ENCODE results near the gene CCR4.
A peak's percentile ranks its signal among the peaks of the same experiment; 100 is the strongest.

The CCR4 gene

GRCh38 chr3:32959371-32959770 is 7.9 kb downstream of the CCR4 start:
- TF ChIP-seq REST (tag by site-specific recombination; IDR thresholded peaks at IDR 0.05) (peak; percentile 71), ZBTB8A (tag by site-specific recombination; IDR thresholded peaks at IDR 0.05) (no peak)
- no peak overlapping the region for H3K4me3 ChIP-seq (ENCODE audit: low read depth, low read length)
- H3K27ac ChIP-seq (ENCODE audit: extremely low read depth, low read depth, low read length), result no peak overlapping the region
- no peaks in the 10 kb centered on the region for H3K36me3 ChIP-seq (ENCODE audit: control insufficient read depth in 2 of 2, insufficient read depth in 1 of 2, low read length in 2 of 2)
- H3K9me3 ChIP-seq (ENCODE audit: control insufficient read depth, insufficient read depth, low read depth, low read length), result no peaks in the 10 kb centered on the region
- no peaks in the 10 kb centered on the region for H3K4me1 ChIP-seq (ENCODE audit: control insufficient read depth, insufficient read depth, low read length)
- ChIA-PET POLR2A (no interaction called here), CTCF (interaction anchor here (0.5 kb wide), 1 partner anchor 35 kb away, joined by 3 read pairs; no protein-coding TSS in a partner anchor)

GRCh38 chr3:32960404-32961170 is 9.1 kb downstream of the CCR4 start:
- Histone ChIP-seq H3K4me3 (ENCODE audit: low read depth, low read length) (no peak overlapping the region), H3K27ac (ENCODE audit: extremely low read depth, low read depth, low read length) (no peak overlapping the region), H3K36me3 (ENCODE audit: control insufficient read depth in 2 of 2, insufficient read depth in 1 of 2, low read length in 2 of 2) (no peaks in the 10 kb centered on the region), H3K4me1 (ENCODE audit: control insufficient read depth, insufficient read depth, low read length) (no peaks in the 10 kb centered on the region), H3K9me3 (ENCODE audit: control insufficient read depth, insufficient read depth, low read depth, low read length) (no peaks in the 10 kb centered on the region)
- POLR2A ChIA-PET, result no interaction called here
- no peak for TF ChIP-seq ZNF600 (tag by site-specific recombination; IDR thresholded peaks at IDR 0.05)
- no peak for TF ChIP-seq SCRT1 (tag by site-specific recombination; IDR thresholded peaks at IDR 0.05; ENCODE audit: borderline replicate concordance)
- no peak for TF ChIP-seq ZNF423 (tag by site-specific recombination; IDR thresholded peaks at IDR 0.05)
- no peak for TF ChIP-seq ZNF184 (tag by site-specific recombination; IDR thresholded peaks at IDR 0.05)
- no peak for TF ChIP-seq ZNF121 (tag by site-specific recombination; IDR thresholded peaks at IDR 0.05)
- TF ChIP-seq HOXA7 (CRISPR knock-in tag; IDR thresholded peaks at IDR 0.05; ENCODE audit: borderline replicate concordance), result no peak
- no peak for TF ChIP-seq ZNF596 (tag by site-specific recombination; IDR thresholded peaks at IDR 0.05)
- no peak for TF ChIP-seq ZNF133 (tag by site-specific recombination; IDR thresholded peaks at IDR 0.05)
- no peak for TF ChIP-seq ZNF585B (tag by site-specific recombination; IDR thresholded peaks at IDR 0.05)
- no peak for TF ChIP-seq ZNF416 (tag by site-specific recombination; IDR thresholded peaks at IDR 0.05)
- TF ChIP-seq ZBTB7A (tag by site-specific recombination; IDR thresholded peaks at IDR 0.05; ENCODE audit: low read depth), result no peak
- TF ChIP-seq, protein P1, sequence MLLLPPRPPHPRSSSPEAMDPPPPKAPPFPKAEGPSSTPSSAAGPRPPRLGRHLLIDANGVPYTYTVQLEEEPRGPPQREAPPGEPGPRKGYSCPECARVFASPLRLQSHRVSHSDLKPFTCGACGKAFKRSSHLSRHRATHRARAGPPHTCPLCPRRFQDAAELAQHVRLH (tag by site-specific recombination; IDR thresholded peaks at IDR 0.05), result no peak
- no peak for TF ChIP-seq SP2 (tag by site-specific recombination; IDR thresholded peaks at IDR 0.05)
- TF ChIP-seq ZNF221 (tag by site-specific recombination; IDR thresholded peaks at IDR 0.05; ENCODE audit: borderline replicate concordance), result no peak
- no peak for TF ChIP-seq ZNF670 (tag by site-specific recombination; IDR thresholded peaks at IDR 0.05; ENCODE audit: low read depth)
- TF ChIP-seq PRDM10 (tag by site-specific recombination; IDR thresholded peaks at IDR 0.05), result no peak
- no peak for TF ChIP-seq ZSCAN30 (tag by site-specific recombination; IDR thresholded peaks at IDR 0.05)
- TF ChIP-seq, protein P2, sequence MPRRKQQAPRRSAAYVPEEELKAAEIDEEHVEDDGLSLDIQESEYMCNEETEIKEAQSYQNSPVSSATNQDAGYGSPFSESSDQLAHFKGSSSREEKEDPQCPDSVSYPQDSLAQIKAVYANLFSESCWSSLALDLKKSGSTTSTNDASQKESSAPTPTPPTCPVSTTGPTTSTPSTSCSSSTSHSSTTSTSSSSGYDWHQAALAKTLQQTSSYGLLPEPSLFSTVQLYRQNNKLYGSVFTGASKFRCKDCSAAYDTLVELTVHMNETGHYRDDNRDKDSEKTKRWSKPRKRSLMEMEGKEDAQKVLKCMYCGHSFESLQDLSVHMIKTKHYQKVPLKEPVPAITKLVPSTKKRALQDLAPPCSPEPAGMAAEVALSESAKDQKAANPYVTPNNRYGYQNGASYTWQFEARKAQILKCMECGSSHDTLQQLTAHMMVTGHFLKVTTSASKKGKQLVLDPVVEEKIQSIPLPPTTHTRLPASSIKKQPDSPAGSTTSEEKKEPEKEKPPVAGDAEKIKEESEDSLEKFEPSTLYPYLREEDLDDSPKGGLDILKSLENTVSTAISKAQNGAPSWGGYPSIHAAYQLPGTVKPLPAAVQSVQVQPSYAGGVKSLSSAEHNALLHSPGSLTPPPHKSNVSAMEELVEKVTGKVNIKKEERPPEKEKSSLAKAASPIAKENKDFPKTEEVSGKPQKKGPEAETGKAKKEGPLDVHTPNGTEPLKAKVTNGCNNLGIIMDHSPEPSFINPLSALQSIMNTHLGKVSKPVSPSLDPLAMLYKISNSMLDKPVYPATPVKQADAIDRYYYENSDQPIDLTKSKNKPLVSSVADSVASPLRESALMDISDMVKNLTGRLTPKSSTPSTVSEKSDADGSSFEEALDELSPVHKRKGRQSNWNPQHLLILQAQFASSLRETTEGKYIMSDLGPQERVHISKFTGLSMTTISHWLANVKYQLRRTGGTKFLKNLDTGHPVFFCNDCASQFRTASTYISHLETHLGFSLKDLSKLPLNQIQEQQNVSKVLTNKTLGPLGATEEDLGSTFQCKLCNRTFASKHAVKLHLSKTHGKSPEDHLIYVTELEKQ (tag by site-specific recombination; IDR thresholded peaks at IDR 0.05; ENCODE audit: borderline replicate concordance), result no peak
- TF ChIP-seq ZNF148 (tag by site-specific recombination; IDR thresholded peaks at IDR 0.05; ENCODE audit: borderline replicate concordance), result no peak
- CTCF ChIA-PET, result interaction anchor here (1.0 kb wide), 1 partner anchor 13 kb away, joined by 3 read pairs; no protein-coding TSS in a partner anchor
